HG03439 (cell line): ENCODE data around the gene S100A3.

ENCODE experiments used
- ATAC-seq: cut with Tn5 transposase; IDR thresholded peaks from one replicate; pipeline ENCODE4 v1.9.1; 2021; ENCODE audit warnings: mild to moderate bottlenecking, moderate library complexity; ENCODE audit not compliant: unreplicated experiment

S100A3 gene

GRCh38 chr1:153515504-153516394 is 33.3 kb downstream of the S100A3 start:
- ATAC-seq = no peak

GRCh38 chr1:153513666-153514065 is 35.4 kb downstream of the S100A3 start:
- ATAC-seq = no peak

- no peak for ATAC-seq
Measured at GRCh38 chr1:153513023-153513422, 36.0 kb downstream of the S100A3 start.

DNA sequence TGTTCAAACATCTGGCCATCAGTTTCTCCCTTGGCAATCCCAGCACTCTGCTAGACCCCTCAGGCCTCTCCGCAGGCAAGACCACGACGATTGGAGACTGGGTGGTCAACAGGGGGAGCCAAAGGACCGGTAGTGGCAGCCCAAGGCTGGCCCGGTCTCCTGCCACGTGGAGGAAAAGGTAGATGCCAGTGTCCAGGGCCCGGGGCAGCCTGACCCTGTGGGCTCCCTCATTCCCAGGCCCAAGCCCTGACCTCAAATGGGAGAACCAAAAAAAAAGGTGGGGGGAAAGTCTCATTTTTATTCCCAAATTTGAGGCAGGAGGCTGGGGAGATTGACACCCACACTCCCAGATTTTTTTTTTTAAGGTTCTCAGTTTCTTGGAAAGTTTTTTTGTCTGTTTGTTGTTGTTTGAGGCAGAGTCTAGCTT is 38.1 kb downstream of the S100A3 start:
- no peak for ATAC-seq

GRCh38 chr1:153509729-153510354 is 39.2 kb downstream of the S100A3 start:
- ATAC-seq = no peak

GRCh38 chr1:153509036-153509435 is 40.0 kb downstream of the S100A3 start:
- ATAC-seq = no peak

GRCh38 chr1:153507926-153508583 is 41.0 kb downstream of the S100A3 start:
- ATAC-seq = no peak

- ATAC-seq = no peak
Measured at GRCh38 chr1:153506831-153507413, 42.1 kb downstream of the S100A3 start.

GRCh38 chr1:153506386-153506785 is 42.7 kb downstream of the S100A3 start:
- ATAC-seq = no peak

DNA sequence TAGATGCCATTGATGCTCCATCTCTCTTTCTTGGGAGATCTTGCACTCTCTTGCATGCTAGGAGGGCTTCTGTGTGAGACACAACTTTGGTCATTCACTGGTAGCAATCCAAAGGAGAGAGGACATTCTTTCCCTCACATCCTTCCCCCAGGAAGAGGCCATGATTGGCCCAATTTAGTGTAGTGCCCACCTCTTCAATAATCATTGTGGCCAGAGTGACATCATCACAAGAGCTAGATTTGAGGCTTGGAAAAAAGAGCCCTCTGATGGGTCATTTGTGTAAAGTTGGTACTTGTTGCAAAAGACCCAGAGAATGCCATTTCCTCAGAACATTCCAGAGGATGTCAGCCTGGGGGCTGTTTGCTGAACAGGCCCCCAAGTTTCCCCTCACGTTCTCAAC is 43.5 kb downstream of the S100A3 start:
- ATAC-seq = no peak

GRCh38 chr1:153503766-153504165 is 45.3 kb downstream of the S100A3 start:
- no peak for ATAC-seq

GRCh38 chr1:153498746-153499145 is 50.3 kb downstream of the S100A3 start:
- ATAC-seq = no peak
